ENCODE data around the gene OSBP2. TPM values are rescaled to one million over a fixed set of nuclear protein-coding genes. Genes with fewer than 3 reads are reported as not detected.
A peak's percentile ranks its signal among the peaks of the same experiment; 100 is the strongest.

OSBP2 gene
- total and polyA plus RNA-seq, 2 of the 13 experiments (the other 11 are each of a cell fraction or from before 2014, with no cell fraction given): 5.0 to 7.7 TPM

DNA sequence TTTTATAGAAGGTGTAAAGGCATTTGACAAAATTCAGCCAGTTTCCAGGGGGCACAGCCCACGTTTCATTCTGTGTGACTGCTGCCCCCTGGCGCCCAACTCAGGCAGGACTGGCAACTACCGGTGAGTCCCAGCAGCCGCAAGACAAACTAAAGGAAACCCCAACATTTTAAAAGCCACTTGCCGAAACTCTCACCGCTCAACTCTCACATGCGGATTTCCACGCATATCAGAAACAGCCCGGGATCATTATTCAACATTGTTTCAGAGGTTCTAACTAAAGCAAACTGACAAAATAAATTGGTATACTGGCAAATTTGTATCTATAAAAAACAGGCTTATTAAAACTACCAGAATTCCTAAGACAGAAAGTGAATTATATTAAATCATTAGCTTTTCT lies 225.7 kb downstream of the OSBP2 start (continued):
- TF ChIP-seq, protein P1, sequence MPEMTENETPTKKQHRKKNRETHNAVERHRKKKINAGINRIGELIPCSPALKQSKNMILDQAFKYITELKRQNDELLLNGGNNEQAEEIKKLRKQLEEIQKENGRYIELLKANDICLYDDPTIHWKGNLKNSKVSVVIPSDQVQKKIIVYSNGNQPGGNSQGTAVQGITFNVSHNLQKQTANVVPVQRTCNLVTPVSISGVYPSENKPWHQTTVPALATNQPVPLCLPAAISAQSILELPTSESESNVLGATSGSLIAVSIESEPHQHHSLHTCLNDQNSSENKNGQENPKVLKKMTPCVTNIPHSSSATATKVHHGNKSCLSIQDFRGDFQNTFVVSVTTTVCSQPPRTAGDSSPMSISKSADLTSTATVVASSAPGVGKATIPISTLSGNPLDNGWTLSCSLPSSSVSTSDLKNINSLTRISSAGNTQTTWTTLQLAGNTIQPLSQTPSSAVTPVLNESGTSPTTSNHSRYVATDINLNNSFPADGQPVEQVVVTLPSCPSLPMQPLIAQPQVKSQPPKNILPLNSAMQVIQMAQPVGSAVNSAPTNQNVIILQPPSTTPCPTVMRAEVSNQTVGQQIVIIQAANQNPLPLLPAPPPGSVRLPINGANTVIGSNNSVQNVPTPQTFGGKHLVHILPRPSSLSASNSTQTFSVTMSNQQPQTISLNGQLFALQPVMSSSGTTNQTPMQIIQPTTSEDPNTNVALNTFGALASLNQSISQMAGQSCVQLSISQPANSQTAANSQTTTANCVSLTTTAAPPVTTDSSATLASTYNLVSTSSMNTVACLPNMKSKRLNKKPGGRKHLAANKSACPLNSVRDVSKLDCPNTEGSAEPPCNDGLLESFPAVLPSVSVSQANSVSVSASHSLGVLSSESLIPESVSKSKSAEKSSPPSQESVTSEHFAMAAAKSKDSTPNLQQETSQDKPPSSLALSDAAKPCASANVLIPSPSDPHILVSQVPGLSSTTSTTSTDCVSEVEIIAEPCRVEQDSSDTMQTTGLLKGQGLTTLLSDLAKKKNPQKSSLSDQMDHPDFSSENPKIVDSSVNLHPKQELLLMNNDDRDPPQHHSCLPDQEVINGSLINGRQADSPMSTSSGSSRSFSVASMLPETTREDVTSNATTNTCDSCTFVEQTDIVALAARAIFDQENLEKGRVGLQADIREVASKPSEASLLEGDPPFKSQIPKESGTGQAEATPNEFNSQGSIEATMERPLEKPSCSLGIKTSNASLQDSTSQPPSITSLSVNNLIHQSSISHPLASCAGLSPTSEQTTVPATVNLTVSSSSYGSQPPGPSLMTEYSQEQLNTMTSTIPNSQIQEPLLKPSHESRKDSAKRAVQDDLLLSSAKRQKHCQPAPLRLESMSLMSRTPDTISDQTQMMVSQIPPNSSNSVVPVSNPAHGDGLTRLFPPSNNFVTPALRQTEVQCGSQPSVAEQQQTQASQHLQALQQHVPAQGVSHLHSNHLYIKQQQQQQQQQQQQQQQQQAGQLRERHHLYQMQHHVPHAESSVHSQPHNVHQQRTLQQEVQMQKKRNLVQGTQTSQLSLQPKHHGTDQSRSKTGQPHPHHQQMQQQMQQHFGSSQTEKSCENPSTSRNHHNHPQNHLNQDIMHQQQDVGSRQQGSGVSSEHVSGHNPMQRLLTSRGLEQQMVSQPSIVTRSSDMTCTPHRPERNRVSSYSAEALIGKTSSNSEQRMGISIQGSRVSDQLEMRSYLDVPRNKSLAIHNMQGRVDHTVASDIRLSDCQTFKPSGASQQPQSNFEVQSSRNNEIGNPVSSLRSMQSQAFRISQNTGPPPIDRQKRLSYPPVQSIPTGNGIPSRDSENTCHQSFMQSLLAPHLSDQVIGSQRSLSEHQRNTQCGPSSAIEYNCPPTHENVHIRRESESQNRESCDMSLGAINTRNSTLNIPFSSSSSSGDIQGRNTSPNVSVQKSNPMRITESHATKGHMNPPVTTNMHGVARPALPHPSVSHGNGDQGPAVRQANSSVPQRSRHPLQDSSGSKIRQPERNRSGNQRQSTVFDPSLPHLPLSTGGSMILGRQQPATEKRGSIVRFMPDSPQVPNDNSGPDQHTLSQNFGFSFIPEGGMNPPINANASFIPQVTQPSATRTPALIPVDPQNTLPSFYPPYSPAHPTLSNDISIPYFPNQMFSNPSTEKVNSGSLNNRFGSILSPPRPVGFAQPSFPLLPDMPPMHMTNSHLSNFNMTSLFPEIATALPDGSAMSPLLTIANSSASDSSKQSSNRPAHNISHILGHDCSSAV (CRISPR knock-in tag; IDR thresholded peaks at IDR 0.05; ENCODE audit: borderline replicate concordance): no peak
- TF ChIP-seq, protein P2, sequence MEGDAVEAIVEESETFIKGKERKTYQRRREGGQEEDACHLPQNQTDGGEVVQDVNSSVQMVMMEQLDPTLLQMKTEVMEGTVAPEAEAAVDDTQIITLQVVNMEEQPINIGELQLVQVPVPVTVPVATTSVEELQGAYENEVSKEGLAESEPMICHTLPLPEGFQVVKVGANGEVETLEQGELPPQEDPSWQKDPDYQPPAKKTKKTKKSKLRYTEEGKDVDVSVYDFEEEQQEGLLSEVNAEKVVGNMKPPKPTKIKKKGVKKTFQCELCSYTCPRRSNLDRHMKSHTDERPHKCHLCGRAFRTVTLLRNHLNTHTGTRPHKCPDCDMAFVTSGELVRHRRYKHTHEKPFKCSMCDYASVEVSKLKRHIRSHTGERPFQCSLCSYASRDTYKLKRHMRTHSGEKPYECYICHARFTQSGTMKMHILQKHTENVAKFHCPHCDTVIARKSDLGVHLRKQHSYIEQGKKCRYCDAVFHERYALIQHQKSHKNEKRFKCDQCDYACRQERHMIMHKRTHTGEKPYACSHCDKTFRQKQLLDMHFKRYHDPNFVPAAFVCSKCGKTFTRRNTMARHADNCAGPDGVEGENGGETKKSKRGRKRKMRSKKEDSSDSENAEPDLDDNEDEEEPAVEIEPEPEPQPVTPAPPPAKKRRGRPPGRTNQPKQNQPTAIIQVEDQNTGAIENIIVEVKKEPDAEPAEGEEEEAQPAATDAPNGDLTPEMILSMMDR (CRISPR knock-in tag; IDR thresholded peaks at IDR 0.05): peak; percentile 82
- TF ChIP-seq GATAD1 (CRISPR knock-in tag; IDR thresholded peaks at IDR 0.05) (no peak), RAD21 (CRISPR knock-in tag; IDR thresholded peaks at IDR 0.05) (peak; percentile 36; the same call in 1 of the 2 replicates), STAG1 (CRISPR knock-in tag; IDR thresholded peaks at IDR 0.05) (peak; percentile 82), SMC3 (IDR thresholded peaks at IDR 0.05; ENCODE audit: low read length) (peak; percentile 75), PLRG1 (conservative IDR thresholded peaks at IDR 0.05) (no peak), SRSF4 (IDR thresholded peaks at IDR 0.05; ENCODE audit: low read depth, low read length, poor library complexity, severe bottlenecking) (no peak), HDAC2 (CRISPR knock-in tag; IDR thresholded peaks at IDR 0.05) (no peak), HNF4G (IDR thresholded peaks at IDR 0.05; ENCODE audit: borderline replicate concordance, low read depth, low read length) (no peak), HNF4G (CRISPR knock-in tag; IDR thresholded peaks at IDR 0.05; ENCODE audit: borderline replicate concordance, low read depth) (no peak)
